K562 (cell line): ENCODE results near the gene LMOD1. TPM values are rescaled to one million over a fixed set of nuclear protein-coding genes. Genes with fewer than 3 reads are reported as not detected.

Experiments
- ATAC-seq: fragments of 200-7000 bp; cut with Tn5 transposase; 3 replicates; pipeline ENCODE4 v1.9.1; 2020; ENCODE audit warnings: moderate library complexity
- BruUV-seq: library from RNA; stranded (reverse); fragments of 400-500 nt; replicated peaks from 2 replicates; lab custom pipeline; 2021; lab: Mats Ljungman, UMichigan
- CTCF ChIA-PET: fragments of 300-600 bp; formaldehyde crosslinking; extraction: SDS; loops from one replicate; lab custom pipeline; 2021; ENCODE audit warnings: low intra/inter-chr PET ratio; lab: Yijun Ruan, JAX
- POLR2A ChIA-PET: fragments of 300-600, 350-650 bp; sonication (Branson Sonifier 250); formaldehyde crosslinking; extraction: SDS; loops from one replicate; lab custom pipeline; 2021; ENCODE audit warnings: antibody characterized with exemption, inconsistent platforms; lab: Yijun Ruan, JAX
- DNase-seq, 4 experiments: peaks; one replicate each; pipeline versions ENCODE4 v3.0.0 to v3.0.0-alpha.2; 2011 to 2018; ENCODE audit warnings: low spot score in 3 of 4, mixed read lengths in 3 of 4; ENCODE audit errors: extremely low read depth in 1 of 4
- FAIRE-seq: peaks from 2 replicates; lab custom pipeline; 2011; peaks lifted over from hg19 to GRCh38; lab: Jason Lieb, UNC
- H2AFZ ChIP-seq: 2 replicates; pipeline ENCODE4 v1.6.0; 2011; ENCODE audit warnings: low read depth, low read length, control low read depth, inconsistent platforms
- H3K27ac ChIP-seq: fragments of 200-600 bp; 3 replicates; pipeline ENCODE4 v1.8.0; 2011; ENCODE audit warnings: low read depth, mild to moderate bottlenecking, control low read depth, inconsistent platforms, low read length, moderate library complexity, mixed read lengths; ENCODE audit errors: extremely low read depth
- H3K27me3 ChIP-seq, 2 experiments: fragments of 300-600 bp in 1 of 2; 2 replicates in 1 of 2; 3 replicates in 1 of 2; pipeline versions ENCODE4 v1.6.0 to v1.8.0; 2011; ENCODE audit warnings: inconsistent platforms in 2 of 2, low read length in 2 of 2, mild to moderate bottlenecking in 1 of 2, mixed read lengths in 1 of 2, moderate library complexity in 1 of 2; ENCODE audit not compliant: control insufficient read depth in 2 of 2, insufficient read depth in 2 of 2
- H3K36me3 ChIP-seq: fragments of 300-600 bp; 3 replicates; pipeline ENCODE4 v1.8.0; 2011; ENCODE audit warnings: mild to moderate bottlenecking, low read length, inconsistent platforms; ENCODE audit not compliant: control insufficient read depth, insufficient read depth
- H3K4me1 ChIP-seq, 2 experiments: fragments of 200-600 bp in 1 of 2; replicated peaks in 1 of 2; 2 replicates in 1 of 2; 3 replicates in 1 of 2; pipeline versions ENCODE4 v1.5.1 to v1.8.0; 2011; ENCODE audit warnings: inconsistent platforms in 2 of 2, low read length in 2 of 2, mild to moderate bottlenecking in 1 of 2, mixed read lengths in 1 of 2, moderate library complexity in 1 of 2; ENCODE audit not compliant: control insufficient read depth in 2 of 2, insufficient read depth in 2 of 2
- H3K4me2 ChIP-seq: 2 replicates; pipeline ENCODE4 v1.6.1; 2011; ENCODE audit warnings: low read length, control low read depth, inconsistent platforms, mixed read lengths; ENCODE audit not compliant: insufficient read depth
- H3K4me3 ChIP-seq: fragments of 200-600 bp; sonication (generic), shearing (Covaris generic); 2 replicates; pipeline ENCODE4 v1.5.1; 2016; ENCODE audit warnings: control low read depth, inconsistent platforms
- H3K79me2 ChIP-seq: fragments of 200-600 bp; 3 replicates; pipeline ENCODE4 v1.8.0; 2011; ENCODE audit warnings: low read length, inconsistent platforms; ENCODE audit not compliant: control insufficient read depth, insufficient read depth
- H3K9ac ChIP-seq, 2 experiments: 2 replicates each; pipeline versions ENCODE4 v1.6.0 to v1.6.1; 2011; ENCODE audit warnings: low read depth in 2 of 2, low read length in 2 of 2, control low read depth in 1 of 2, inconsistent platforms in 1 of 2, mild to moderate bottlenecking in 1 of 2, mixed read lengths in 1 of 2; ENCODE audit not compliant: insufficient read depth in 1 of 2
- H3K9me1 ChIP-seq: one replicate; pipeline ENCODE4 v1.6.0; 2011; ENCODE audit warnings: inconsistent platforms, mild to moderate bottlenecking, low read length, moderate library complexity; ENCODE audit not compliant: control insufficient read depth, insufficient read depth
- H3K9me3 ChIP-seq: replicated peaks from 2 replicates; pipeline ENCODE4 v1.5.1; 2011; ENCODE audit warnings: low read depth, low read length, inconsistent platforms; ENCODE audit not compliant: control insufficient read depth, insufficient read depth
- H4K20me1 ChIP-seq: replicated peaks from 2 replicates; pipeline ENCODE4 v1.6.1; 2011; ENCODE audit warnings: low read length, inconsistent platforms, mixed read lengths; ENCODE audit not compliant: control insufficient read depth, insufficient read depth
- ATF3 ChIP-seq, 2 experiments: fragments of 450-650 bp in 1 of 2; sonication (generic) in 1 of 2; formaldehyde crosslinking in 1 of 2; IDR thresholded peaks in 1 of 2; conservative IDR thresholded peaks in 1 of 2; 2 replicates each; pipeline versions ENCODE4 v1.6.1 to v1.8.1; 2016 to 2023; ENCODE audit warnings: mild to moderate bottlenecking in 2 of 2, moderate library complexity in 2 of 2, inconsistent platforms in 1 of 2, missing genetic modification reagents in 1 of 2
- CBX2 ChIP-seq: fragments of 200-600 bp; sonication (generic); IDR thresholded peaks from one replicate; pipeline ENCODE4 v1.6.1; 2012; ENCODE audit warnings: mild to moderate bottlenecking, low read length, inconsistent platforms; ENCODE audit not compliant: insufficient read depth, poor library complexity, severe bottlenecking
- CEBPB ChIP-seq: fragments of 450-650 bp; IDR thresholded peaks from 2 replicates; pipeline ENCODE4 v1.6.1; 2016; ENCODE audit warnings: missing genetic modification characterization, missing compliant biosample characterization
- CEBPG ChIP-seq, 3 experiments: fragments of 200-800 bp in 1 of 3; sonication (Bioruptor generic) in 1 of 3; sonication (generic) in 1 of 3; formaldehyde crosslinking in 1 of 3; IDR thresholded peaks in 2 of 3; conservative IDR thresholded peaks in 1 of 3; 2 replicates each; pipeline versions ENCODE4 v1.6.1 to v1.8.0; 2016 to 2022; ENCODE audit warnings: missing compliant biosample characterization in 2 of 3, missing genetic modification characterization in 2 of 3, mild to moderate bottlenecking in 1 of 3, missing genetic modification reagents in 1 of 3
- HDGF ChIP-seq: fragments of 450-650 bp; IDR thresholded peaks from 2 replicates; pipeline ENCODE4 v1.6.1; 2016
- MCM2 ChIP-seq: fragments of 450-650 bp; IDR thresholded peaks from 2 replicates; pipeline ENCODE4 v1.6.1; 2017; ENCODE audit warnings: low read depth, mild to moderate bottlenecking
- XRCC4 ChIP-seq: IDR thresholded peaks from one replicate; pipeline ENCODE4 v1.6.1; 2011; ENCODE audit not compliant: insufficient read depth, insufficient read length; ENCODE audit errors: extremely low read depth
- ZNF134 ChIP-seq: fragments of 250-450 bp; sonication (Bioruptor Pico); conservative IDR thresholded peaks from 2 replicates; pipeline ENCODE4 v1.4.0; 2020
- ZNF408 ChIP-seq: fragments of 250-450 bp; sonication (Bioruptor Pico); IDR thresholded peaks from 2 replicates; pipeline ENCODE4 v1.4.0; 2020; ENCODE audit warnings: low read depth, mild to moderate bottlenecking, moderate library complexity
- ZNF780A ChIP-seq: fragments of 250-450 bp; sonication (Bioruptor Pico); IDR thresholded peaks from 2 replicates; pipeline ENCODE4 v1.5.0; 2021; ENCODE audit warnings: mild to moderate bottlenecking
- WGBS: fragments of 100-300 bp; shearing (Covaris generic); methylation state at CpG from one replicate; pipeline ENCODE4 v1.1.6; 2016; ENCODE audit warnings: low coverage, mixed read lengths; ENCODE audit not compliant: insufficient coverage; ENCODE audit errors: missing lambda C conversion rate; 5-methylcytosine and 5-hydroxymethylcytosine counted together
- in situ Hi-C: fragments of 300-500 bp; cut with MboI; formaldehyde crosslinking; loops from 4 replicates; pipeline ENCODE4 v1.15.0; 2018; ENCODE audit warnings: inconsistent platforms, mixed read lengths
- intact Hi-C: fragments of 100-400 bp; cut with micrococcal nuclease; formaldehyde crosslinking; loops from 2 replicates; pipeline ENCODE4 v1.14.2; 2022
- polyA plus RNA-seq, 8 experiments: library from polyadenylated mRNA; depleted of rRNA in 4 of 8; stranded (reverse) in 5 of 8; unstranded in 3 of 8; fragments of >200 nt; fragmentation: Nextera tagmentation in 2 of 8; fragmentation: Illumina TruSeq in 1 of 8; extraction: Ambion mirVana in 2 of 8; extraction: Trizol in 1 of 8; gene quantifications; 2 replicates each; pipeline versions ENCODE4 v1.2.1 to v1.2.3, GENCODE V29; 2011 to 2014; ENCODE audit warnings: inconsistent platforms in 1 of 8, missing spikeins in 1 of 8
- total RNA-seq, 7 experiments: library from RNA; depleted of rRNA in 6 of 7; stranded (reverse); fragments of >200 nt in 6 of 7; fragmentation: Illumina TruSeq in 2 of 7; extraction: Trizol in 2 of 7; gene quantifications; 2 replicates each; pipeline versions ENCODE4 v1.2.1 to v1.2.3, GENCODE V29; 2011 to 2021; ENCODE audit warnings: low replicate concordance in 1 of 7

The LMOD1 gene
- total and polyA plus RNA-seq, 9 of the 15 experiments (the other 6 are each of a cell fraction or from before 2014, with no cell fraction given), result 0.03 to 0.54 (median 0.38) TPM; not detected in 1

- no TSS peak for BruUV-seq
Measured at GRCh38 chr1:201903135-201903534, 43.2 kb downstream of the LMOD1 start.

GRCh38 chr1:201902198-201902597 is 44.1 kb downstream of the LMOD1 start:
- Histone ChIP-seq H3K27ac (no peak overlapping the region), H3K9me1 (no peaks in the 10 kb centered on the region), H3K27me3 (peaks cover 0 to 21% of the 10 kb centered on the region in 2 experiments; a peak in 3 of 5 replicates), H3K36me3 (no peaks in the 10 kb centered on the region), H3K79me2 (no peaks in the 10 kb centered on the region), H3K4me3 (no peak overlapping the region), H3K4me1 (peaks cover 0 to 4% of the 10 kb centered on the region in 2 experiments; a peak in 2 of 5 replicates), H3K9ac (no peak overlapping the region), H2AFZ (no peak overlapping the region), H4K20me1 (no peaks in the 10 kb centered on the region; the same call in 1 of the 2 replicates), H3K4me2 (no peak overlapping the region), H3K9me3 (no peaks in the 10 kb centered on the region)
- WGBS, result 35% methylated on average over 3 of the region's 3 CpGs
- no peak for ATAC-seq
- in situ Hi-C loops (no loop called here), intact Hi-C loops (no loop called here)
- DNase-seq, result peak in 1 of 4 experiments; percentile 40
- TF ChIP-seq CEBPG (CRISPR knock-in tag; IDR thresholded peaks at IDR 0.05) (0 out of 2 replicates have a peak, but pooled peaks have one; percentile 27), CEBPG (tag; conservative IDR thresholded peaks at IDR 0.05 in 1 of 2, IDR thresholded peaks at IDR 0.05 in 1 of 2) (0 out of 4 replicates have a peak, but pooled peaks of 1 of the 2 experiments have one; percentile 28), CEBPB (tag) (peak; percentile 88), CBX2 (no peak), ATF3 (IDR thresholded peaks at IDR 0.05) (peak; percentile 30; the same call in 1 of the 2 replicates), ATF3 (CRISPR knock-in tag; conservative IDR thresholded peaks at IDR 0.05) (no peak), MCM2 (no peak), HDGF (no peak), ZNF780A (CRISPR knock-in tag) (no peak), ZNF408 (CRISPR knock-in tag) (no peak)
- POLR2A ChIA-PET, result interaction anchor here (0.5 to 1.3 kb wide), 3 partner anchors 9 to 15 kb away, joined by 3 to 4 read pairs (median 3); no protein-coding TSS in a partner anchor
- FAIRE-seq, result no peak
- CTCF ChIA-PET, result no interaction called here
- no TSS peak for BruUV-seq

More at GRCh38 chr1:201903135-201903534, 43.2 kb downstream of the LMOD1 start:
- ChIA-PET CTCF (no interaction called here), POLR2A (interaction anchor here (0.7 to 1.9 kb wide), 3 partner anchors 10 to 28 kb away, joined by 3 to 9 read pairs (median 4); no protein-coding TSS in a partner anchor)
- Histone ChIP-seq H3K27ac (no peak overlapping the region), H3K9me3 (no peaks in the 10 kb centered on the region), H4K20me1 (no peaks in the 10 kb centered on the region; the same call in 1 of the 2 replicates), H3K9me1 (no peaks in the 10 kb centered on the region)
- DNase-seq, result no peak
- 61% methylated on average over 5 of the region's 5 CpGs for WGBS
- no peak for ATAC-seq
- FAIRE-seq, result no peak
- TF ChIP-seq XRCC4 (no peak), ZNF134 (CRISPR knock-in tag) (no peak)
- TF ChIP-seq, all 486 proteins: peak for 0
- intact Hi-C loops (no loop called here), in situ Hi-C loops (no loop called here)
- H3K4me1 ChIP-seq, result peaks cover 0 to 4% of the 10 kb centered on the region in 2 experiments; a peak in 2 of 5 replicates
- H3K36me3 ChIP-seq, result no peaks in the 10 kb centered on the region
- no peak overlapping the region for H3K4me2 ChIP-seq
- H3K27me3 ChIP-seq, result peaks cover 0 to 20% of the 10 kb centered on the region in 2 experiments; a peak in 3 of 5 replicates
- H3K9ac ChIP-seq, result no peak overlapping the region
- H3K4me3 ChIP-seq, result no peak overlapping the region
- no peak overlapping the region for H2AFZ ChIP-seq
- H3K79me2 ChIP-seq, result no peaks in the 10 kb centered on the region
